ENCODE data around the gene SEL1L2. TPM values are rescaled to one million over a fixed set of nuclear protein-coding genes. Genes with fewer than 3 reads are reported as not detected.

Gene SEL1L2
- total RNA-seq, 2 experiments from 2014 or later, result not detected

DNA sequence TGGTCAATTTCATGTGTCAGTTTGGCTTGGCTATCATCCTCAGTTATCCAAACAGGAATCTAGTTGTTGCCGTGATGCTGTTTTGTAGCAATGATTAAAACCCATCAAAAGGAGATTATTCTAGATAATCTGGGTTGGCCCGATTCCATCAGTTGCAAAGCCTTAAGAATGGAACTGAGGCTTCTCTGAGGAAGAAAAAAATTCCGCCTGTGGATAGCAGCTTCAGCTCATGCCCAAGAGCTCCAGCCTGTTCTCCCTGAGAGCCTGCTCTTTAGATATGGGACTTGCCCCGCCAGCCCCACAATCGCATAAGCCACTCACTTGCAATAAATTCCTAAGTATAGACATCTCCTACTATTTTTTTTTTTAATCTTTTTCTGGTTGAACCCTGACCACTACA lies 61.5 kb downstream of the SEL1L2 start:
- Mint-ChIP-seq H3K27me3 (no peaks in the 10 kb centered on the region), H3K9me3 (no peaks in the 10 kb centered on the region), H3K4me1 (ENCODE audit: low read depth) (no peaks in the 10 kb centered on the region), H3K27ac (no peak overlapping the region), H3K36me3 (ENCODE audit: low read depth) (no peaks in the 10 kb centered on the region), H3K4me3 (no peak overlapping the region)
- TF ChIP-seq, protein P1, sequence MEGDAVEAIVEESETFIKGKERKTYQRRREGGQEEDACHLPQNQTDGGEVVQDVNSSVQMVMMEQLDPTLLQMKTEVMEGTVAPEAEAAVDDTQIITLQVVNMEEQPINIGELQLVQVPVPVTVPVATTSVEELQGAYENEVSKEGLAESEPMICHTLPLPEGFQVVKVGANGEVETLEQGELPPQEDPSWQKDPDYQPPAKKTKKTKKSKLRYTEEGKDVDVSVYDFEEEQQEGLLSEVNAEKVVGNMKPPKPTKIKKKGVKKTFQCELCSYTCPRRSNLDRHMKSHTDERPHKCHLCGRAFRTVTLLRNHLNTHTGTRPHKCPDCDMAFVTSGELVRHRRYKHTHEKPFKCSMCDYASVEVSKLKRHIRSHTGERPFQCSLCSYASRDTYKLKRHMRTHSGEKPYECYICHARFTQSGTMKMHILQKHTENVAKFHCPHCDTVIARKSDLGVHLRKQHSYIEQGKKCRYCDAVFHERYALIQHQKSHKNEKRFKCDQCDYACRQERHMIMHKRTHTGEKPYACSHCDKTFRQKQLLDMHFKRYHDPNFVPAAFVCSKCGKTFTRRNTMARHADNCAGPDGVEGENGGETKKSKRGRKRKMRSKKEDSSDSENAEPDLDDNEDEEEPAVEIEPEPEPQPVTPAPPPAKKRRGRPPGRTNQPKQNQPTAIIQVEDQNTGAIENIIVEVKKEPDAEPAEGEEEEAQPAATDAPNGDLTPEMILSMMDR (IDR thresholded peaks at IDR 0.05), result no peak
- POLR2A ChIA-PET, result no interaction called here
- no peak for DNase-seq
- CTCF ChIA-PET, result no interaction called here
- no peak for ATAC-seq
- intact Hi-C loops (cut with micrococcal nuclease), result no loop called here

DNA sequence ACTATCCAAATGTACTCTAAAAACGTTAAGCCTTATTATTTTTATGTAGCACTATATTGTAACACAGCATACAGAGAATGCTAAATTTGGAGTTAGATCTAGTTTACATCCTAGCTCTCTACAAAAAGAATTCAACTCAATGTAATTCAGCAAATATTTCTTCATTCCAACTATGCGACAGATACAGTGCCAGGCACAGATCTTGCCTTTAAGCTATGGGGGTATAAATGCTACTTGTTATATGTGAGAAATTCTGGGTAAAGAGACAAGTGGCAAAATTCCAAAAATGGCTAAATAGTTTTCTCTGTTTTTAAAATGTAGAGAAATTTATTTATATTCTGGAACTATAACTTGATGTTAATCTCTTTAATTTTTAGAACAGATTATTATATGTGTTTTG lies 63.2 kb downstream of the SEL1L2 start:
- no peaks in the 10 kb centered on the region for H3K4me1 Mint-ChIP-seq (ENCODE audit: low read depth)
- ChIA-PET CTCF (interaction anchor here (0.6 kb wide), 1 partner anchor 9 kb away, joined by 3 read pairs; no protein-coding TSS in a partner anchor), POLR2A (no interaction called here)
- ATAC-seq (no peak), DNase-seq (no peak)
- no peak overlapping the region for H3K27ac Mint-ChIP-seq
- no peaks in the 10 kb centered on the region for H3K27me3 Mint-ChIP-seq
- no peak overlapping the region for H3K4me3 Mint-ChIP-seq
- intact Hi-C loops (cut with micrococcal nuclease), result no loop called here
- TF ChIP-seq, protein P1 (IDR thresholded peaks at IDR 0.05), result no peak
- H3K9me3 Mint-ChIP-seq, result no peaks in the 10 kb centered on the region
- no peaks in the 10 kb centered on the region for H3K36me3 Mint-ChIP-seq (ENCODE audit: low read depth)

DNA sequence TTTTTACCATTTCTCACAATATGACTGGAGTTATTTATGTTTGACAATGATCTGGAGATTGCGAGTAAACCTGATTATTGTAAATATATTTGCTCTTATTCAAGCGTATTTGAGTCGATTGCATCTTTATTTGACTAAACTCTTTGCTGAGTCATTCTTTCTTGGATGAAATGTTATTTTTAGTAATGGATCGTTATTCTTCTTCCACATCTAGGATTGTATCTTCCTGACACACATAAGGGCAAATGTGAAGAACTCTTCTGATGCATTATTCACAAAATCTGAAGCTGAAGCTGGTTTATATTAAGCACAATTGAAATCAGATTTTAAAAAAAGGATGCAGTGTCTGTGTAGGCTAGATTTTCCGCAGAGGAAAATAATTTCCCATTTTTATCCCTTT lies 68.2 kb downstream of the SEL1L2 start:
- H3K27ac Mint-ChIP-seq, result no peak overlapping the region

DNA sequence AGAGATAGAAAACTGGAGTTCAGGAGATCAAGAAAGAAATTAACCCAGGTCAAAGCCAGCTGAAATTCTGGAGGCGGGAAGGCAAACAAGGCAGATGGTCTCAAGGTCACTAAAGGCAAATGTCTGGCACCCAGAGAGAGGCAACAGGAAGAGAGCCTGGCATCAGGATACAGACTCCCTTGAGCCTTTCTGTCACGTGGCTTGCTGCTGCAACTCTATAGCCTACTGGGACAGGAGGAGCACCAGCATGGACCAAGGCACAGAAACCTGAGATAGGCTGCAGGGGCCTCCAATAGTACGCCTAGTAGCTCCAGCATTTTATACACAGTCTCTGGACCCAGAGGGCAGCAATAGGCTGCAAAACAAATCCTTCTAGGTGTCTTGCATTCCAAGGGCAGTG lies 75.1 kb downstream of the SEL1L2 start:
- H3K36me3 Mint-ChIP-seq (ENCODE audit: low read depth), result no peaks in the 10 kb centered on the region
- H3K4me1 Mint-ChIP-seq (ENCODE audit: low read depth), result peaks cover 3% of the 10 kb centered on the region
- CTCF ChIA-PET, result no interaction called here
- H3K27me3 Mint-ChIP-seq, result no peaks in the 10 kb centered on the region
- DNase-seq (no peak), ATAC-seq (no peak)
- TF ChIP-seq, protein P1 (IDR thresholded peaks at IDR 0.05), result no peak
- POLR2A ChIA-PET, result no interaction called here
- H3K4me3 Mint-ChIP-seq, result no peak overlapping the region
- no peak overlapping the region for H3K27ac Mint-ChIP-seq
- H3K9me3 Mint-ChIP-seq, result no peaks in the 10 kb centered on the region
- intact Hi-C loops (cut with micrococcal nuclease), result no loop called here

More for the DNA sequence above, 68.2 kb downstream of the SEL1L2 start:
- POLR2A ChIA-PET, result no interaction called here
- Mint-ChIP-seq H3K36me3 (ENCODE audit: low read depth) (no peaks in the 10 kb centered on the region), H3K27me3 (no peaks in the 10 kb centered on the region), H3K9me3 (no peaks in the 10 kb centered on the region), H3K4me3 (no peak overlapping the region), H3K4me1 (ENCODE audit: low read depth) (peaks cover under 1% of the 10 kb centered on the region)
- TF ChIP-seq, protein P1 (IDR thresholded peaks at IDR 0.05), result no peak
- DNase-seq (no peak), ATAC-seq (no peak)
- intact Hi-C loops (cut with micrococcal nuclease), result no loop called here
- CTCF ChIA-PET, result no interaction called here

DNA sequence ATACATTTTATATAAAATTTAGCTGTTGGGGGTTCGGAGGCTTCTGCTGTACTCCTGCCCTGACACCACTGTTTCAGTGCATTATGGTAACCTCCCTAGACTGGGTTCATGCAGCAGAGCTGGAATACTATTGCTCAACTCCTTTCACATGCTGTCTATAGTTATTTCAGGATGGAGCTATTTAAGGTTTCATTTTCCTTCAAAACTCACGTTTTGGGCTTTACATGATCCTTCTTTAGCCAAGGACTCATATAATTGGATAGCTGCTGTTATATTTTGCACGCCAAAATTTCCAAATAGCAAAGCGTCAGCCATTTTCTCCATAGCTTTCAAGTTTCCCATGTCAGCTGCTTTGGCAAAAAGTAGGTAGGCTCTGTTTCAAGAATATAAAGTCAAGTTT lies 76.8 kb downstream of the SEL1L2 start:
- Mint-ChIP-seq H3K4me3 (no peak overlapping the region), H3K9me3 (no peaks in the 10 kb centered on the region), H3K27ac (no peak overlapping the region), H3K27me3 (no peaks in the 10 kb centered on the region), H3K4me1 (ENCODE audit: low read depth) (peaks cover 3% of the 10 kb centered on the region), H3K36me3 (ENCODE audit: low read depth) (no peaks in the 10 kb centered on the region)
- POLR2A ChIA-PET, result no interaction called here
- CTCF ChIA-PET, result no interaction called here
- TF ChIP-seq, protein P1 (IDR thresholded peaks at IDR 0.05), result no peak
- intact Hi-C loops (cut with micrococcal nuclease), result no loop called here
- ATAC-seq, result no peak
- DNase-seq, result no peak

All from activated CD8-positive, alpha-beta T cell treated with anti-CD3 and anti-CD28 coated beads for 36 hours (primary cell).